Right cardiac atrium (tissue), 5 donors: ENCODE data around the gene GPR3. TPM values are rescaled to one million over a fixed set of nuclear protein-coding genes. Genes with fewer than 3 reads are reported as not detected.

ENCODE experiments used
- ATAC-seq, 2 donors: fragments of 200-7000 bp; cut with Tn5 transposase; one replicate each; pipeline versions ENCODE4 v1.8.0 to v1.9.1; 2020; ENCODE audit warnings: moderate library complexity in 2 of 2, mild to moderate bottlenecking in 1 of 2
- DNase-seq, 3 donors: peaks; one replicate each; pipeline ENCODE4 v3.0.0-alpha.2; 2020
- H3K27ac ChIP-seq: one replicate; pipeline ENCODE4 v1.5.1; 2013; ENCODE audit warnings: mild to moderate bottlenecking, low read length, control low read depth, moderate library complexity
- H3K27me3 ChIP-seq: one replicate; pipeline ENCODE4 v1.6.1; 2013; ENCODE audit not compliant: control insufficient read depth, insufficient read depth
- H3K4me1 ChIP-seq: one replicate; pipeline ENCODE4 v1.6.1; 2013; ENCODE audit warnings: low read length; ENCODE audit not compliant: control insufficient read depth, insufficient read depth
- H3K4me3 ChIP-seq: one replicate; pipeline ENCODE4 v1.5.1; 2013; ENCODE audit warnings: low read length, control low read depth
- H3K9me3 ChIP-seq: one replicate; pipeline ENCODE4 v1.6.1; 2013; ENCODE audit warnings: low read length; ENCODE audit not compliant: control insufficient read depth
- WGBS: extraction: QIAGEN DNeasy Blood & Tissue Kit; methylation state at CpG from one replicate; pipeline ENCODE4 v1.1.7; 2013; 5-methylcytosine and 5-hydroxymethylcytosine counted together
- intact Hi-C, 4 donors: fragments of 100-400 bp; cut with DNase I; formaldehyde crosslinking; loops; one replicate each; pipeline versions ENCODE4 v1.11.0 to v1.14.0; 2022 to 2023
- polyA plus RNA-seq: library from polyadenylated mRNA; stranded (reverse); fragments of 200-250 nt; gene quantifications from one replicate; pipeline ENCODE4 v1.2.3, GENCODE V29; 2013
- total RNA-seq, 4 donors: library from RNA; stranded (reverse); fragmentation: NEBNext Ultra II Directional; extraction: Animal tissue kit (Norgen Biotek cat#: 25700); gene quantifications; one replicate each; pipeline ENCODE4 v1.2.1, GENCODE V29; 2021
- donor health status: healthy with polysubstance abuse.
- donor health status: DM: no; HTN: yes; CAD: no.
- donor health status: DM: no; HTN: no; CAD: no.
- donor health status: DM: no; HTN: yes; CAD: no; lungs with severe emphysema.
- donor health status: DM: yes; HTN: yes; CAD: no.

Gene GPR3
- total and polyA plus RNA-seq, 5 donors, result 0.46 to 3.3 (median 0.82) TPM

DNA sequence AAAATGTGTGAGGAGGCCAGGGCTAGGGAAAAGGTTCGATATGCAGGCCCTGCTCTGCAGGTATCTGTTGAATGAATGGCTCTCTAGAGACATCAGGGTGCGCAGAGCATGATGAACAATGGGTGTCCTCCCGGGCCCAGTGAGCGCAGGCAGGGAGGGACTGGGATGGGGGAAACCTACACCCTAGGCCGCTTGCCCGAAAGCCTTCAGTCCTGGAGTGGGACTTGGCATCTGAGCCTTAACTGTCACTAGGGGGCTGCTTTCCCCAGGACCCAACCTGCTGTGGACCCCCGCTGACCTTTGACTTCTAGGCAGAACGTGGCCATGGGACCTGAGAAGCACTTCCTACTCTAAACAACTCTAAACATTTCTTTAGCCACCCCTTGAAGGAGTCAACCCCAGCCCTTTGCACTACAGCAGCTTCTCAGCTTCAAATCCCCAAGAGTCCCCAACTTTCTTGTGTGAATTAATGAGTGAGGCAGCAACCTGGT lies 25.2 kb upstream of the GPR3 start:
- Histone ChIP-seq H3K4me1 (peaks cover 18% of the 10 kb centered on the region), H3K4me3 (peak overlapping the region; percentile 94), H3K27ac (peak overlapping the region; percentile 100), H3K27me3 (no peaks in the 10 kb centered on the region), H3K9me3 (no peaks in the 10 kb centered on the region)
- DNase-seq, result no peak
- intact Hi-C loops, result loop anchor here in 1 of 4 donors (5.0 kb wide), 1 partner anchor 35 kb away; no protein-coding TSS in a partner anchor
- ATAC-seq, result no peak
- WGBS, result 28% methylated on average over 8 of the region's 8 CpGs

DNA sequence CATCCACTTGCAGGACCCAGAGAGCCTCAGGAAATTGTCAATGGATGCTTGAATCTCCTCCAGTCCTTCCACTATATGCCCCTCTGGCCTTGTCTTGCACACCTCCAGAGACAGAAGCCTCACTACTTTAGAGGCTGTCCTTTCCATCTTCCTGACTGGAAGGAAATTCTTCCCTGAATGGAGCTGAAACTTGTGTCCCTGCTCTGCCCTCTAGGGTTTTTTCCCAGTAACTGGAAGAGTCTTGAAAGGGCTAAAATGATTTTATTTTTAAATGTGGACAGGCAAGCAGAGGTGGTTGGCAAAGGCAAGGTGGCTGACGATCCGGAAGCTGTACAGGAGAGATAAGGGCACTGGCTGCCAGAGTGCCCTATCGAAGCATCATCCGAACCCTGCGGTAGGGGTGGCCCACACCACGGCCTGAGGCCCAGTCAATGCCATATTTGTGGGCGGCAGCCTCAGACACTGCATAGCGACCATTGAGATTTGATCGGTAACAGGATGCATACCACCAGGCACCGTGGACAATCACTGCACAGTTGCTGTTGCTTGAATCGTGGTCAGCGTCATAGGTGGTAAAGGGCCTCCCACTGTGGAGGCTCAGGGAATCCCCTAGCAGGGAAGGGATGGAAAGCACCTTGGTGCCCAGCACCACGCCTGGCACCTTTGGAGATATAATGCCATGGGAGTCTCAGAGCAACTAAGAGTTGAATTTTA lies 23.4 kb upstream of the GPR3 start:
- H3K27me3 ChIP-seq, result no peaks in the 10 kb centered on the region
- no peaks in the 10 kb centered on the region for H3K9me3 ChIP-seq
- DNase-seq, result peak in 2 of 3 donors; percentile 42 to 47
- 54% methylated on average over 13 of the region's 13 CpGs for WGBS
- peaks cover 18% of the 10 kb centered on the region for H3K4me1 ChIP-seq
- ATAC-seq, result no peak
- peak overlapping the region; percentile 19 for H3K27ac ChIP-seq
- intact Hi-C loops, result loop anchor here in 1 of 4 donors (5.0 kb wide), 1 partner anchor 33 kb away; no protein-coding TSS in a partner anchor
- no peak overlapping the region for H3K4me3 ChIP-seq

DNA sequence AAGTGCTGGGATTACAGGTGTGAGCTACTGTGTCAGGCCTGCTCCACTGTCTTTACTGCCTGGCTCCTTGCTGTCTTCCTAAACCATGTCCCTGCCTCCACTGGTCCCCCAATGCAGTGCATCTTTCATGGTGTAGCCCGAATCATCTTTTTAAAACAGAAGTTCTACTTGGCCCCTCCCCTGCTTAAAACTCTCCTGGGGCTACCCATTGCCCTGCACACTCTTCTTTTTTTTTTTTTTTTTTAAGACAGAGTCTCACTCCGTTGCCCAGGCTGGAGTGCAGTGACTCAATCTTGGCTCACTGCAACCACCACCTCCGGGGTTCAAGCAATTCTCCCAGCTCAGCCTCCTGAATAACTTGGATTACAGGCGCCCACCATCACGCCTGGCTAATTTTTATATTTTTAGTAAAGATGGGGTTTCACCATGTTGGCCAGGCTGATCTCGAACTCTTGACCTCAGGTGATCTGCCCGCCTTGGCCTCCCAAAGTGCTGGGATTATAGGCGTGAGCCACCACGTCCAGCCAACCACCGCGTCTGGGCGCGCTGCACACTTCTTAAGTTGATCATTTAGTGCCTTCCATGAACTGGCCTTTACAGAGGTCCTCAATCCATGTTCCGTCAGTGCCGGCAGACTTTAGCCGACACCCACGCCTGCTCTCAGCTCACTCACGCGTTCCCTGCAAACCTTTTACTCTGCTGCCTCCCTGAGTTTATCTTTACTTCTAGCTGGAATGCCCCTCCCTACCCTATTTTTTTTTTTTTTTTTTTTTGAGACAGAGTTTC lies 20.2 kb upstream of the GPR3 start:
- no peak overlapping the region for H3K4me3 ChIP-seq
- H3K4me1 ChIP-seq, result peaks cover 9% of the 10 kb centered on the region
- no peaks in the 10 kb centered on the region for H3K9me3 ChIP-seq
- no peak overlapping the region for H3K27ac ChIP-seq
- ATAC-seq (no peak), DNase-seq (peak in 2 of 3 donors; percentile 38 to 42)
- 87% methylated on average over 19 of the region's 19 CpGs for WGBS
- intact Hi-C loops, result no loop called here
- H3K27me3 ChIP-seq, result no peaks in the 10 kb centered on the region

DNA sequence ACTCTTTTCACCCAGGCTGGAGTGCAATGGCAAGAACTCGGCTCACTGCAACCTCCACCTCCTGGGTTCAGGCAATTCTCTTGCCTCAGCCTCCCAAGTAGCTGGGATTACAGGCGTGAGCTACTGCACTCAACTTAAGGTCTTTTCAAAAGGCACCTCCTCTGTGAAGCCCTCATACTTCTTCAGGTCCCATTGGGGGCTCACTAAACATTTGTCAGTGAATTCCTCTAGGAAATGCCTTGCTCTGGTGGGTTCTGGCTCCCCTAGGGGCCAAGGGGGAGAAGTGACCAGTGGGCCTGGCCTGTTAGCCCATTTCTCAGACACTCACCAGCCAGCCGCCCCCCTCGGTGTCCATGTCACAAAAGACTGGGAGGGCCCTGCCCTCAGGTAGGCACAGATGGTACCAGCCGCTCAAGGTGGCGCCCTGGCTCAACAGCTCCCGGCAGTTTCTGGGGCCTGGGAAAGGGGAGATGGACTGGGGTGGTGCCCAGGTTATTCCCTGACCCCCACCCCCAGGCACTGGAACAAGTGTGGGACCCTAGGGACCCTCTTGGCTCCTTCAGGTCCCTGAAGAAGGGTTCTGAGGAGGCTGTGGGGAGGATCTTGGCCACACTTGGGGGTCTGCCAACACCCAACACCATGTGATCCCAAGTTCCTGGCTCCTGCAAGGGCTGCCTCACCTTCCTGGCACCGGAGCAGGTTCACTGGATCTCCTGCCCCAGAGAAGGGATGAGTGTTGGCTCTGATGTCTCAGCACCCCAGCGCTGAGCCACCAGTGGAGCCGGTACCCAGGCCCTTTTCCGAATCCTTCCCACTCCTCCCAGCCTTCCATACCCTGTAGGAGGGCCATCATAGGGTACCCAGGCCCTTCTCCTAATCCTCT lies 19.4 kb upstream of the GPR3 start:
- no peaks in the 10 kb centered on the region for H3K9me3 ChIP-seq
- peak overlapping the region; percentile 2 for H3K4me3 ChIP-seq
- 90% methylated on average over 11 of the region's 11 CpGs for WGBS
- no peak overlapping the region for H3K27ac ChIP-seq
- intact Hi-C loops, result no loop called here
- DNase-seq (peak in 2 of 3 donors; percentile 53 to 58), ATAC-seq (no peak)
- no peaks in the 10 kb centered on the region for H3K27me3 ChIP-seq
- peaks cover 2% of the 10 kb centered on the region for H3K4me1 ChIP-seq

DNA sequence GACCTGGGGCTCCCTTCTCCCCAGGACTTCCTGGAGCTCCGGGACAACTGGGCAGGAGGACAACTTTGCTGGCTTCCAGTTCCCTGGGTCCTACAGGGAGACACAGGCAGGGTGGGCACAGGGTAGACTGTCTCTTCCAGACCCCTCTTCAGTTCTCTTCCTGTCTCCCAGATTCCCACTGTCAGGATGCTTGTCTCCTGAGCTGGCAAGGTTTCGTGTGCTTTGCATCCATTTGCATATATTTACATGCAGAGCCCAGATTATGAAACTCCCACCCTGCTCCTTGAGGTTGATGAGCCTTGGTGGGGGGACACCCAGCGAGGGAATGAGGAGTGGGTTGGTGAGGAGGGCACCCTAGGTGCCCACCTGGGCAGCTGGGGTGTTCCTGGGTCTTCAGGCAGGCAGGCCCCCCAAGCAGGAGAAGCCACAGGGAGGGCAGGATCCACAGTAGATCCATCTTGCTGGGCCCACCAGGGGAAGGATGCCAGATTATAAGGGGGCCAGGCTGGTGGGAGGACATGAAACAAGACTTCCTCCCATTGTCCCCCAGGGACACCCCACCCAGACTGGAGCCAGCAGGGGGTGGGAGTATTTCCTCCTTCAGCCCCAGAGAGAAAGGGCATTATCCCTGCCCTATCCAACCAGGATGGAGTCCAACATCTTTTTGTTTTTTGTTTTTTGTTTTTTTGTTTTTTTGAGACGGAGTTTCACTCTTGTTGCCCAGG lies 17.9 kb upstream of the GPR3 start, which contains the start of gene FCN3:
TSS of gene FCN3 (minus strand) at position 463 of the 725 bp plus-strand sequence. CDS start at position 457, 6 bp downstream.
- intact Hi-C loops, result no loop called here
- Histone ChIP-seq H3K27me3 (no peaks in the 10 kb centered on the region), H3K27ac (peak within 1 kb of the TSS; percentile 46), H3K4me3 (no peak within 1 kb of the TSS), H3K4me1 (no peaks in the 10 kb centered on the region), H3K9me3 (no peaks in the 10 kb centered on the region)
- DNase-seq (peak in 2 of 3 donors; percentile 50 to 65), ATAC-seq (peak in 1 of 2 donors; percentile 37)
- WGBS, result 68% methylated on average over 4 of the region's 4 CpGs

DNA sequence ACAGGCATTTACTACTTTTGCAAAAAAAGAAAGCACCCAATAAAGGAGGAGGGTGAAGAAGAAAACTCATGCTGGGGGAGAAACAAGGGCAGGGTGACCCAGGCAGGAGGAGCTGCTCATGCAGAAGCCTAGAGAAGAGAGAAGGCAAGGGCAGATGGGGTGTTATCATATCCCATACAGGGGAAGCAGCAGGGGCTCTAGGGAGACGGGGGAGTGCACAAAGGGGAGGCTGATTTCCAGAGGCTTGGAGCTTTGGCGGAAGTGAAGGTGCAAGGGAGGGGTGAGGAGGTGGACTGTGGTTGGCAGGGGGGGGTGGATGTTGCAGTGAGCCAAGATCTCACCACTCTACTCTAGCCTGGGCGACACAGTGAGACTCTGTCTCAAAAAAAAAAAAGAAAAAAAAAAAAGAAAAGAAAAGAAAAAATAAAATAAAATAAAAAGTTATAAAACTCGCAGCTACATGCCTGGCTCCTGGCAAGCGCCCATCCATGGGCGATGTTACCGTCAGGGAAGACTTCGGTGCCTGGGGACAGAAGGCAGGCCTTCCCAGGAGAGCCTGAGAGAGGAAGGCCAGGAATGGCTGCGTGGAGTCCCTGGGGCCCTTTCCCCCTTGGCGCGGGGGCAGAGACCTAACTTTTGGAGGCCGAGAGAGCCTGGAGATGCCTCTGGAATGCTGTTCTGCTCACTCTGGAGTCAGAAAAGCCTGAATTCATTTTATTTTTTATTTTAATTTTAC lies 14.5 kb upstream of the GPR3 start:
- ATAC-seq, result no peak
- no peak overlapping the region for H3K27ac ChIP-seq
- no peaks in the 10 kb centered on the region for H3K27me3 ChIP-seq
- H3K9me3 ChIP-seq, result no peaks in the 10 kb centered on the region
- no peaks in the 10 kb centered on the region for H3K4me1 ChIP-seq
- no peak overlapping the region for H3K4me3 ChIP-seq
- 69% methylated on average over 12 of the region's 12 CpGs for WGBS
- DNase-seq, result peak in 2 of 3 donors; percentile 35 to 38
- intact Hi-C loops, result no loop called here

DNA sequence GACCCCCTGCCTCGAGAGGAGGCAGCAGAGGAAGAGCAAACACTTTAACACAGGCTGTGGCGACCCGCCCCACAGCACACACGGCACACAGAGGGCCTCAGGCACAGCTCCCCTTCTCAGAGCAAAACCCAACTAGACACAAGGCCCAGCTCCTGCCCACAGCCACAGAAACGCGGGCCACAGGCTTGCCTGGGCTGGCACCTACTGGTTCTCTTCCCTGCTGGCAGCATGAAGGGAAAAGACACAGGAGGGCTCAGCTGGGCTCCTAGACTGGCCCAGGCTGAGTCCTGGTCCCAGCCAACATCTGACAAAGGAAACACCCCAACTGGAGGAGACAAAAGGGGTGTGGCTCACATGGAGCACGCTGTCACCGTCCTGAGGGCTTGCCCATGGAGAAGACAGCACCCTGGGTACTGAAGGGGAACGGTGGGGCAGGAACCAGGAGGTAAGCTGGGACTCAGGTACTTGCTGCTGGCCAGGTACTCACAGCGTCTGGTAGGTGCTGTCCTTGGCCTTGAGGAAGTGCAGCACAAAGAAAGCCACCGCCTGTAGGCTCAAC lies 12.8 kb upstream of the GPR3 start:
- intact Hi-C loops, result no loop called here
- H3K4me1 ChIP-seq, result no peaks in the 10 kb centered on the region

DNA sequence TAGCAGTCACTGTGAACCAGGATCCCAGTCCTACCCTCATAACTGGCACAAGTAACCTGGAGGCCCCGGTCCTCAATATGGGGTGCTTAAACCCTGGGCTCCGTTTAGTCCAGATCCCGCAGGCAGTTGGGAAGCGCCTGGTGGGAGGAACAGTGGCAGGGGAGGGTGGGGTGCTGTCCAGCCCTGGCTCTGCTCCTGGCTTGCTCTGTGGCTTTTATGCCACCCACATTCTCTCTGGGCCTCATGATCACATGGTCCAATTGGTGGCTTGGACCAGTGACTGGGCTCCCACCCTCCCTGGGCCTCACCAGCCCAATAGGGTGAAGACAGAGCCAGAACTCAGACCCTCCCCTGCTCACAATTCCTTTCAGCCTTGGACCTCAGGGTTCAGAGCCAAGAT lies 12.2 kb upstream of the GPR3 start:
- intact Hi-C loops, result no loop called here
- 83% methylated on average over 4 of the region's 4 CpGs for WGBS
- no peak overlapping the region for H3K4me3 ChIP-seq
- no peaks in the 10 kb centered on the region for H3K9me3 ChIP-seq
- ATAC-seq (no peak), DNase-seq (peak in 2 of 3 donors; percentile 13 to 35)
- no peak overlapping the region for H3K27ac ChIP-seq
- H3K27me3 ChIP-seq, result no peaks in the 10 kb centered on the region
- no peaks in the 10 kb centered on the region for H3K4me1 ChIP-seq

More for the DNA sequence above, 12.8 kb upstream of the GPR3 start:
- Histone ChIP-seq H3K27me3 (no peaks in the 10 kb centered on the region), H3K4me3 (no peak overlapping the region), H3K9me3 (no peaks in the 10 kb centered on the region), H3K27ac (no peak overlapping the region)
- WGBS, result 77% methylated on average over 11 of the region's 11 CpGs
- DNase-seq, result peak in 2 of 3 donors; percentile 11 to 27
- no peak for ATAC-seq
